Measurements from ENCODE around the gene SLC19A2. TPM values are rescaled to one million over a fixed set of nuclear protein-coding genes. Genes with fewer than 3 reads are reported as not detected.

SLC19A2 gene
- total and polyA plus RNA-seq, 2 of the 13 experiments (the other 11 are each of a cell fraction or from before 2014, with no cell fraction given) = 30.4 to 56.0 TPM

GRCh38 chr1:169526120-169526832, 40.5 kb upstream of the SLC19A2 start:
- no peaks in the 10 kb centered on the region for H3K27me3 ChIP-seq (ENCODE audit: control insufficient read depth in 1 of 2, insufficient read depth in 2 of 2, low read length in 2 of 2)
- intact Hi-C loops (cut with micrococcal nuclease; ENCODE audit: unreplicated experiment) = no loop called here
- H3K79me2 ChIP-seq (ENCODE audit: insufficient read depth, low read length) = no peaks in the 10 kb centered on the region
- ChIA-PET CTCF (ENCODE audit: low intra/inter-chr PET ratio, low total read pairs) (interaction anchor here (0.6 kb wide), 1 partner anchor 946 kb away, joined by 3 read pairs; no protein-coding TSS in a partner anchor), POLR2A (no interaction called here)
- H4K20me1 ChIP-seq (ENCODE audit: insufficient read depth, low read length) = no peaks in the 10 kb centered on the region; the same call in 1 of the 2 replicates
- H3K4me3 ChIP-seq (replicated peaks in 1 of 3; ENCODE audit: insufficient read depth in 1 of 3, low read depth in 2 of 3, low read length in 3 of 3) = no peak overlapping the region
- no peak overlapping the region for H3K9ac ChIP-seq (ENCODE audit: insufficient read depth, low read depth, low read length)
- peak; percentile 36; the same call in 1 of the 2 replicates for TF ChIP-seq ATF7 (IDR thresholded peaks at IDR 0.05)
- no peak for TF ChIP-seq ATF7 (CRISPR knock-in tag; IDR thresholded peaks at IDR 0.05)
- TF ChIP-seq YEATS2 (CRISPR knock-in tag; IDR thresholded peaks at IDR 0.05; ENCODE audit: borderline replicate concordance) = no peak
- H3K9me3 ChIP-seq (ENCODE audit: low read length) = no peaks in the 10 kb centered on the region
- H3K4me2 ChIP-seq (ENCODE audit: low read depth, low read length) = no peak overlapping the region
- H3K27ac ChIP-seq (ENCODE audit: extremely low read length, insufficient read depth, low read length) = no peak overlapping the region
- no TSS peak for BruUV-seq (replicated peaks)
- FAIRE-seq = no peak
- DNase-seq (ENCODE audit: low spot score) = no peak
- peaks cover 20% of the 10 kb centered on the region for H3K4me1 ChIP-seq (ENCODE audit: insufficient read depth, low read length)
- H3K36me3 ChIP-seq (replicated peaks in 1 of 2; ENCODE audit: control insufficient read depth in 1 of 2, insufficient read depth in 2 of 2, low read length in 2 of 2) = peaks cover 13 to 77% of the 10 kb centered on the region in 2 experiments
- no peak for ATAC-seq
- WGBS (ENCODE audit: low lambda C conversion rate) = 95% methylated on average over 1 of the region's 1 CpG
- in situ Hi-C loops (cut with HindIII; ENCODE audit: extremely low pct_ligation_motif_present, low pct_unique_long_range_greater_than_20kb) = no loop called here
- H2AFZ ChIP-seq (ENCODE audit: low read length) = no peak overlapping the region

- no peak for FAIRE-seq
- intact Hi-C loops (cut with micrococcal nuclease; ENCODE audit: unreplicated experiment) = no loop called here
- no peak overlapping the region for H3K9ac ChIP-seq (ENCODE audit: insufficient read depth, low read depth, low read length)
- POLR2A ChIA-PET = no interaction called here
- no peak overlapping the region for H3K27ac ChIP-seq (ENCODE audit: extremely low read length, insufficient read depth, low read length)
- ATAC-seq = no peak
- no peak for TF ChIP-seq MXD3 (CRISPR knock-in tag; IDR thresholded peaks at IDR 0.05)
- TF ChIP-seq JARID2 (CRISPR knock-in tag; IDR thresholded peaks at IDR 0.05; ENCODE audit: insufficient replicate concordance) = no peak
- no peak for TF ChIP-seq HINFP (CRISPR knock-in tag; IDR thresholded peaks at IDR 0.05; ENCODE audit: low read depth)
- TF ChIP-seq NFYC (CRISPR knock-in tag; IDR thresholded peaks at IDR 0.05) = no peak
- TF ChIP-seq E2F5 (CRISPR knock-in tag; conservative IDR thresholded peaks at IDR 0.05) = no peak
- TF ChIP-seq ZNF282 (IDR thresholded peaks at IDR 0.05; ENCODE audit: partially characterized antibody) = no peak
- no peak for TF ChIP-seq ZBTB21 (CRISPR knock-in tag; IDR thresholded peaks at IDR 0.05)
- TF ChIP-seq ZFP90 (CRISPR knock-in tag; IDR thresholded peaks at IDR 0.05; ENCODE audit: borderline replicate concordance) = no peak
- no peak for TF ChIP-seq SETDB1 (CRISPR knock-in tag; IDR thresholded peaks at IDR 0.05; ENCODE audit: borderline replicate concordance)
- H3K9me3 ChIP-seq (ENCODE audit: low read length) = no peaks in the 10 kb centered on the region
- H3K4me1 ChIP-seq (ENCODE audit: insufficient read depth, low read length) = peaks cover 25% of the 10 kb centered on the region
- no peak overlapping the region for H3K4me2 ChIP-seq (ENCODE audit: low read depth, low read length)
- H3K36me3 ChIP-seq (replicated peaks in 1 of 2; ENCODE audit: control insufficient read depth in 1 of 2, insufficient read depth in 2 of 2, low read length in 2 of 2) = peaks cover 12 to 77% of the 10 kb centered on the region in 2 experiments
- no peak for DNase-seq (ENCODE audit: low spot score)
- H2AFZ ChIP-seq (ENCODE audit: low read length) = no peak overlapping the region
- H3K27me3 ChIP-seq (ENCODE audit: control insufficient read depth in 1 of 2, insufficient read depth in 2 of 2, low read length in 2 of 2) = no peaks in the 10 kb centered on the region
- H3K79me2 ChIP-seq (ENCODE audit: insufficient read depth, low read length) = no peaks in the 10 kb centered on the region
- 100% methylated on average over 1 of the region's 1 CpG for WGBS (ENCODE audit: low lambda C conversion rate)
- in situ Hi-C loops (cut with HindIII; ENCODE audit: extremely low pct_ligation_motif_present, low pct_unique_long_range_greater_than_20kb) = no loop called here
- no TSS peak for BruUV-seq (replicated peaks)
- no peaks in the 10 kb centered on the region; the same call in 1 of the 2 replicates for H4K20me1 ChIP-seq (ENCODE audit: insufficient read depth, low read length)
- CTCF ChIA-PET (ENCODE audit: low intra/inter-chr PET ratio, low total read pairs) = no interaction called here
- H3K4me3 ChIP-seq (replicated peaks in 1 of 3; ENCODE audit: insufficient read depth in 1 of 3, low read depth in 2 of 3, low read length in 3 of 3) = no peak overlapping the region
Observed at GRCh38 chr1:169525391-169525790, 39.6 kb upstream of the SLC19A2 start.

Measured in HepG2 (cell line).